ENCODE results near the gene ARMH1. TPM values are rescaled to one million over a fixed set of nuclear protein-coding genes. Genes with fewer than 3 reads are reported as not detected.
A peak's percentile ranks its signal among the peaks of the same experiment; 100 is the strongest.

ARMH1 gene
- total and polyA plus RNA-seq, 2 donors (not counting 1 experiment from before 2014, with no cell fraction given): 10.2 to 225 TPM

GRCh38 chr1:44707959-44708831 is 33.7 kb downstream of the ARMH1 start:
- POLR2A ChIA-PET: no interaction called here
- no peaks in the 10 kb centered on the region for H3K36me3 ChIP-seq (replicated peaks in 1 of 2; ENCODE audit: control extremely low read depth in 1 of 2, control insufficient read depth in 1 of 2, extremely low read depth in 1 of 2, insufficient read depth in 2 of 2, low read length in 1 of 2)
- CTCF ChIA-PET: interaction anchor here (0.6 to 2.2 kb wide), 12 partner anchors 9 to 903 kb away, joined by 3 to 6 read pairs (median 4); partner anchors contain the start of genes ARMH1 and TMEM53
- peak overlapping the region; percentile 40 for H3K9ac ChIP-seq (ENCODE audit: low read length)
- H2AFZ ChIP-seq (ENCODE audit: insufficient read depth, low read depth, low read length, poor library complexity, severe bottlenecking): peak overlapping the region; percentile 66
- DNase-seq: peak; percentile 76
- peak overlapping the region; percentile 65 for H3K4me2 ChIP-seq (replicated peaks; ENCODE audit: low read depth, low read length, poor library complexity, severe bottlenecking)
- peaks cover 25% of the 10 kb centered on the region for H3K4me1 Mint-ChIP-seq
- intact Hi-C loops (cut with micrococcal nuclease): loop anchor here (1.0 kb wide), 1 partner anchor 21 kb away; no protein-coding TSS in a partner anchor
- no peaks in the 10 kb centered on the region for H3K27me3 ChIP-seq (replicated peaks in 1 of 4; ENCODE audit: control extremely low read depth in 1 of 4, control insufficient read depth in 3 of 4, insufficient read depth in 4 of 4, low read length in 3 of 4)
- TF ChIP-seq EZH2 (IDR thresholded peaks at IDR 0.05; ENCODE audit: borderline replicate concordance, insufficient read depth, low read depth, low read length, poor library complexity, severe bottlenecking): no peak
- TF ChIP-seq, protein P1, sequence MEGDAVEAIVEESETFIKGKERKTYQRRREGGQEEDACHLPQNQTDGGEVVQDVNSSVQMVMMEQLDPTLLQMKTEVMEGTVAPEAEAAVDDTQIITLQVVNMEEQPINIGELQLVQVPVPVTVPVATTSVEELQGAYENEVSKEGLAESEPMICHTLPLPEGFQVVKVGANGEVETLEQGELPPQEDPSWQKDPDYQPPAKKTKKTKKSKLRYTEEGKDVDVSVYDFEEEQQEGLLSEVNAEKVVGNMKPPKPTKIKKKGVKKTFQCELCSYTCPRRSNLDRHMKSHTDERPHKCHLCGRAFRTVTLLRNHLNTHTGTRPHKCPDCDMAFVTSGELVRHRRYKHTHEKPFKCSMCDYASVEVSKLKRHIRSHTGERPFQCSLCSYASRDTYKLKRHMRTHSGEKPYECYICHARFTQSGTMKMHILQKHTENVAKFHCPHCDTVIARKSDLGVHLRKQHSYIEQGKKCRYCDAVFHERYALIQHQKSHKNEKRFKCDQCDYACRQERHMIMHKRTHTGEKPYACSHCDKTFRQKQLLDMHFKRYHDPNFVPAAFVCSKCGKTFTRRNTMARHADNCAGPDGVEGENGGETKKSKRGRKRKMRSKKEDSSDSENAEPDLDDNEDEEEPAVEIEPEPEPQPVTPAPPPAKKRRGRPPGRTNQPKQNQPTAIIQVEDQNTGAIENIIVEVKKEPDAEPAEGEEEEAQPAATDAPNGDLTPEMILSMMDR (IDR thresholded peaks at IDR 0.05): peak; percentile 85
- peak; percentile 76 for ATAC-seq (ENCODE audit: low read depth)
- no peaks in the 10 kb centered on the region for H3K27me3 Mint-ChIP-seq
- H3K4me3 Mint-ChIP-seq: peak overlapping the region; percentile 59
- peaks cover 27 to 30% of the 10 kb centered on the region in 2 donors for H3K4me1 ChIP-seq (ENCODE audit: control insufficient read depth in 2 of 2, insufficient read depth in 2 of 2, low read length in 2 of 2)
- H3K9me3 ChIP-seq (ENCODE audit: control extremely low read depth in 1 of 3, control insufficient read depth in 2 of 3, insufficient read depth in 1 of 3, low read length in 2 of 3): no peaks in the 10 kb centered on the region
- H4K20me1 ChIP-seq (ENCODE audit: control insufficient read depth, insufficient read depth, low read length, poor library complexity, severe bottlenecking): no peaks in the 10 kb centered on the region
- 35% methylated on average over 13 of the region's 15 CpGs for WGBS (ENCODE audit: insufficient coverage)
- H3K79me2 ChIP-seq (ENCODE audit: control insufficient read depth, insufficient read depth, low read length): peaks cover 9% of the 10 kb centered on the region
- H3K27ac ChIP-seq (ENCODE audit: low read length in 2 of 2): no peak overlapping the region
- H3K27ac Mint-ChIP-seq: peak overlapping the region; percentile 54
- no peaks in the 10 kb centered on the region for H3K9me3 Mint-ChIP-seq (ENCODE audit: insufficient read depth)
- peak overlapping the region in 4 of 5 experiments; percentile 9 to 26 (median 14) for H3K4me3 ChIP-seq (ENCODE audit: control extremely low read depth in 1 of 5, extremely low read depth in 1 of 5, insufficient read depth in 1 of 5, low read depth in 2 of 5, low read length in 4 of 5)

All from B cell (primary cell).